Measurements from ENCODE around the gene CTNND1. TPM values are rescaled to one million over a fixed set of nuclear protein-coding genes. Genes with fewer than 3 reads are reported as not detected.

CTNND1 gene
- total and polyA plus RNA-seq, 9 of the 15 experiments (the other 6 are each of a cell fraction or from before 2014, with no cell fraction given), result 11.1 to 74.0 (median 43.3) TPM

DNA sequence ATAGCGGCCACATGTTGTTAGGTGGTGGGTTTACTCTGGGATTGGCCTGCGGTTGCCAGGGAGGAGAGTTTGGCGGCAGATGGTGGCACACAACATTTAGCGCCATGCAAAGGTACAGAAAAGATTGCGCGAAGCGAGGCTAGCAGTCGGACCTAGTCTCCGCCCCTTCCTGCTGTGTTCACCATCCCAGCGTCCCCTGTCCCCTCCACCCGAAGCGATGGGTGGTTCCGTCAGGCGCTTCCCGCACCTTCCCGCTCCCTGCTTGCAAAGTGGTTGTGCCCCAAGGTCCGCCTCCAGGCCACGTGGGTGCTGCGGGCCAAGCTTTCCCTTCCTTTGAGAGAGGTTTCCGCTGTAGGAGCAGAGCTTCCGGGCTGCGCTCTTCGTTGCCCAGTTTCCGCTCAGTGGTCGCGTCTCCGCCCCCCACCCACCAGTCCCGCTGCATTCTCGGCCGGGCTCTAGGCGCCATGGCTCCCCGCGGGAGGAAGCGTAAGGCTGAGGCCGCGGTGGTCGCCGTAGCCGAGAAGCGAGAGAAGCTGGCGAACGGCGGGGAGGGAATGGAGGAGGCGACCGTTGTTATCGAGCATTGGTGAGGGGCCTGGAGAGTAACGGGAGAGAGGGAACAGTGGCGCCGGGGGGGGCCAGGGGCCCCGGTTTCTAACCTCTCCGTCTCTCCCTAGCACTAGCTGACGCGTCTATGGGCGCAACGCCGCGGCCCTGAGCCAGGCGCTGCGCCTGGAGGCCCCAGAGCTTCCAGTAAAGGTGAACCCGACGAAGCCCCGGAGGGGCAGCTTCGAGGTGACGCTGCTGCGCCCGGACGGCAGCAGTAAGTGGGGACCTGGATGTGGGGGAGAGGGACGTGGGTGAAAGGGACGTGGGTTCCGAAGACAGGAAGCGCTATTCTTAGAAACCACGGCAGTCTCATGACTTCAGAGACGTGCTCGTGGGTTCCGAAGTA lies 20.2 kb upstream of the CTNND1 start, which contains the start of gene SELENOH (continued):
- TF ChIP-seq, protein P1, sequence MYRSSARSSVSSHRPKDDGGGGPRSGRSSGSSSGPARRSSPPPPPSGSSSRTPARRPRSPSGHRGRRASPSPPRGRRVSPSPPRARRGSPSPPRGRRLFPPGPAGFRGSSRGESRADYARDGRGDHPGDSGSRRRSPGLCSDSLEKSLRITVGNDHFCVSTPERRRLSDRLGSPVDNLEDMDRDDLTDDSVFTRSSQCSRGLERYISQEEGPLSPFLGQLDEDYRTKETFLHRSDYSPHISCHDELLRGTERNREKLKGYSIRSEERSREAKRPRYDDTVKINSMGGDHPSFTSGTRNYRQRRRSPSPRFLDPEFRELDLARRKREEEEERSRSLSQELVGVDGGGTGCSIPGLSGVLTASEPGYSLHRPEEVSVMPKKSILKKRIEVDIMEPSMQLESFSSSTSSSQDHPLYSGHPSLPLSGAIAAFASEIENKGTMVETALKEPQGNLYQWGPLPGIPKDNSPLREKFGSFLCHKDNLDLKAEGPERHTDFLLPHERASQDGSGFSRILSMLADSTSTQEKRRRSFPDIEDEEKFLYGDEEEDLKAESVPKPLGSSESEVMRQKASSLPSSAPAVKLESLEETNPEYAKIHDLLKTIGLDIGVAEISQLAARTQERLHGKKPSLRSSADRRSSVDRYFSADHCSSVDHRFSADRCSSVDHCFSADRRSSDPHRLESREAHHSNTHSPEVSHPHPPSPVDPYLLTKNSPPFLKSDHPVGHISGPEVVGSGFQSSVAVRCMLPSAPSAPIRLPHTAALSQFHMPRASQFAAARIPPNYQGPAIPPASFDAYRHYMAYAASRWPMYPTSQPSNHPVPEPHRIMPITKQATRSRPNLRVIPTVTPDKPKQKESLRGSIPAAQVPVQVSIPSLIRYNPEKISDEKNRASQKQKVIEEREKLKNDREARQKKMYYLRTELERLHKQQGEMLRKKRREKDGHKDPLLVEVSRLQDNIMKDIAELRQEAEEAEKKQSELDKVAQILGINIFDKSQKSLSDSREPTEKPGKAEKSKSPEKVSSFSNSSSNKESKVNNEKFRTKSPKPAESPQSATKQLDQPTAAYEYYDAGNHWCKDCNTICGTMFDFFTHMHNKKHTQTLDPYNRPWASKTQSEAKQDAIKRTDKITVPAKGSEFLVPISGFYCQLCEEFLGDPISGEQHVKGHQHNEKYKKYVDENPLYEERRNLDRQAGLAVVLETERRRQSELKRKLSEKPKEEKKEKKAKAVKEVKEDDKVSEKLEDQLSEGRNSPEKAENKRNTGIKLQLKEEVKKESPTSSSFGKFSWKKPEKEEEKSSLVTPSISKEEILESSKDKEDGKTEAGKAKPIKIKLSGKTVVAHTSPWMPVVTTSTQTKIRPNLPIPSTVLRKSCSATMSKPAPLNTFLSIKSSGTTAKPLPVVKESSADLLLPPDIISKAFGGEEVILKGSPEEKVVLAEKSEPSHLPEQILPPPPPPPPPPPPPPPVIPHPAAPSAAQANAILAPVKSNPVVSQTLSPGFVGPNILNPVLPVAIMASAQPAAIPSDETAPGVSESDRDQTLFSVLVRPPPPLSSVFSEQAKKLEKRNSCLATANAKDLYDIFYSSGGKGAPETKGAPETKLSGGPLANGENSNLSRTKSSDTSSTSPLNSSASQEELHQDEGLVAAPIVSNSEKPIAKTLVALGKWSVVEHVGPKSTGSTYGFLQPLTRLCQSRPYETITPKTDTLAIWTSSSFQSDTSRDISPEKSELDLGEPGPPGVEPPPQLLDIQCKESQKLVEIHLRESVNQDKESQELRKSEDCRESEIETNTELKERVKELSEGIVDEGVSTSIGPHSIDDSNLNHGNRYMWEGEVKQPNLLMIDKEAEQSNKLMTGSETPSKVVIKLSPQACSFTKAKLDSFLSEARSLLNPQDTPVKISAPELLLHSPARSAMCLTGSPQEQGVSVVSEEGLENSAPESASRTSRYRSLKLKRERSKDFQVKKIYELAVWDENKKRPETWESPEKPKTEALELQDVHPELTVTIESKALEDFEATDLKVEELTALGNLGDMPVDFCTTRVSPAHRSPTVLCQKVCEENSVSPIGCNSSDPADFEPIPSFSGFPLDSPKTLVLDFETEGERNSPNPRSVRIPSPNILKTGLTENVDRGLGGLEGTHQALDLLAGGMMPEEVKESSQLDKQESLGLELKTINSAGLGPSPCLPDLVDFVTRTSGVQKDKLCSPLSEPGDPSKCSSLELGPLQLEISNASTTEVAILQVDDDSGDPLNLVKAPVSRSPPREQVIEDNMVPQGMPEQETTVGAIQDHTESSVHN (IDR thresholded peaks at IDR 0.05; ENCODE audit: borderline replicate concordance in 1 of 2, low read depth in 1 of 2), result no peak
- TF ChIP-seq MAFK (IDR thresholded peaks at IDR 0.05; ENCODE audit: low read length), result peak; percentile 60; the same call in 1 of the 2 replicates
- TF ChIP-seq DPF2 (IDR thresholded peaks at IDR 0.05), result peak; percentile 51; the same call in 1 of the 2 replicates
- 0 out of 2 replicates have a peak, but pooled peaks have one; percentile 72 for TF ChIP-seq ZFPM2 (CRISPR knock-in tag; IDR thresholded peaks at IDR 0.05)
- TF ChIP-seq ZKSCAN3 (CRISPR knock-in tag; IDR thresholded peaks at IDR 0.05), result no peak
- TF ChIP-seq, protein P2, sequence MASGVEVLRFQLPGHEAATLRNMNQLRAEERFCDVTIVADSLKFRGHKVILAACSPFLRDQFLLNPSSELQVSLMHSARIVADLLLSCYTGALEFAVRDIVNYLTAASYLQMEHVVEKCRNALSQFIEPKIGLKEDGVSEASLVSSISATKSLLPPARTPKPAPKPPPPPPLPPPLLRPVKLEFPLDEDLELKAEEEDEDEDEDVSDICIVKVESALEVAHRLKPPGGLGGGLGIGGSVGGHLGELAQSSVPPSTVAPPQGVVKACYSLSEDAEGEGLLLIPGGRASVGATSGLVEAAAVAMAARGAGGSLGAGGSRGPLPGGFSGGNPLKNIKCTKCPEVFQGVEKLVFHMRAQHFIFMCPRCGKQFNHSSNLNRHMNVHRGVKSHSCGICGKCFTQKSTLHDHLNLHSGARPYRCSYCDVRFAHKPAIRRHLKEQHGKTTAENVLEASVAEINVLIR (CRISPR knock-in tag; IDR thresholded peaks at IDR 0.05), result no peak
- peak; percentile 96 for TF ChIP-seq ZC3H11A (IDR thresholded peaks at IDR 0.05; ENCODE audit: low read depth, low read length)
- TF ChIP-seq, protein P3, sequence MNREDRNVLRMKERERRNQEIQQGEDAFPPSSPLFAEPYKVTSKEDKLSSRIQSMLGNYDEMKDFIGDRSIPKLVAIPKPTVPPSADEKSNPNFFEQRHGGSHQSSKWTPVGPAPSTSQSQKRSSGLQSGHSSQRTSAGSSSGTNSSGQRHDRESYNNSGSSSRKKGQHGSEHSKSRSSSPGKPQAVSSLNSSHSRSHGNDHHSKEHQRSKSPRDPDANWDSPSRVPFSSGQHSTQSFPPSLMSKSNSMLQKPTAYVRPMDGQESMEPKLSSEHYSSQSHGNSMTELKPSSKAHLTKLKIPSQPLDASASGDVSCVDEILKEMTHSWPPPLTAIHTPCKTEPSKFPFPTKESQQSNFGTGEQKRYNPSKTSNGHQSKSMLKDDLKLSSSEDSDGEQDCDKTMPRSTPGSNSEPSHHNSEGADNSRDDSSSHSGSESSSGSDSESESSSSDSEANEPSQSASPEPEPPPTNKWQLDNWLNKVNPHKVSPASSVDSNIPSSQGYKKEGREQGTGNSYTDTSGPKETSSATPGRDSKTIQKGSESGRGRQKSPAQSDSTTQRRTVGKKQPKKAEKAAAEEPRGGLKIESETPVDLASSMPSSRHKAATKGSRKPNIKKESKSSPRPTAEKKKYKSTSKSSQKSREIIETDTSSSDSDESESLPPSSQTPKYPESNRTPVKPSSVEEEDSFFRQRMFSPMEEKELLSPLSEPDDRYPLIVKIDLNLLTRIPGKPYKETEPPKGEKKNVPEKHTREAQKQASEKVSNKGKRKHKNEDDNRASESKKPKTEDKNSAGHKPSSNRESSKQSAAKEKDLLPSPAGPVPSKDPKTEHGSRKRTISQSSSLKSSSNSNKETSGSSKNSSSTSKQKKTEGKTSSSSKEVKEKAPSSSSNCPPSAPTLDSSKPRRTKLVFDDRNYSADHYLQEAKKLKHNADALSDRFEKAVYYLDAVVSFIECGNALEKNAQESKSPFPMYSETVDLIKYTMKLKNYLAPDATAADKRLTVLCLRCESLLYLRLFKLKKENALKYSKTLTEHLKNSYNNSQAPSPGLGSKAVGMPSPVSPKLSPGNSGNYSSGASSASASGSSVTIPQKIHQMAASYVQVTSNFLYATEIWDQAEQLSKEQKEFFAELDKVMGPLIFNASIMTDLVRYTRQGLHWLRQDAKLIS (CRISPR knock-in tag; IDR thresholded peaks at IDR 0.05), result peak; percentile 62; the same call in 1 of the 2 replicates
- no peak for TF ChIP-seq MCM2 (IDR thresholded peaks at IDR 0.05; ENCODE audit: low read depth)
- TF ChIP-seq, protein P4, sequence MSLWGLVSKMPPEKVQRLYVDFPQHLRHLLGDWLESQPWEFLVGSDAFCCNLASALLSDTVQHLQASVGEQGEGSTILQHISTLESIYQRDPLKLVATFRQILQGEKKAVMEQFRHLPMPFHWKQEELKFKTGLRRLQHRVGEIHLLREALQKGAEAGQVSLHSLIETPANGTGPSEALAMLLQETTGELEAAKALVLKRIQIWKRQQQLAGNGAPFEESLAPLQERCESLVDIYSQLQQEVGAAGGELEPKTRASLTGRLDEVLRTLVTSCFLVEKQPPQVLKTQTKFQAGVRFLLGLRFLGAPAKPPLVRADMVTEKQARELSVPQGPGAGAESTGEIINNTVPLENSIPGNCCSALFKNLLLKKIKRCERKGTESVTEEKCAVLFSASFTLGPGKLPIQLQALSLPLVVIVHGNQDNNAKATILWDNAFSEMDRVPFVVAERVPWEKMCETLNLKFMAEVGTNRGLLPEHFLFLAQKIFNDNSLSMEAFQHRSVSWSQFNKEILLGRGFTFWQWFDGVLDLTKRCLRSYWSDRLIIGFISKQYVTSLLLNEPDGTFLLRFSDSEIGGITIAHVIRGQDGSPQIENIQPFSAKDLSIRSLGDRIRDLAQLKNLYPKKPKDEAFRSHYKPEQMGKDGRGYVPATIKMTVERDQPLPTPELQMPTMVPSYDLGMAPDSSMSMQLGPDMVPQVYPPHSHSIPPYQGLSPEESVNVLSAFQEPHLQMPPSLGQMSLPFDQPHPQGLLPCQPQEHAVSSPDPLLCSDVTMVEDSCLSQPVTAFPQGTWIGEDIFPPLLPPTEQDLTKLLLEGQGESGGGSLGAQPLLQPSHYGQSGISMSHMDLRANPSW (CRISPR knock-in tag; IDR thresholded peaks at IDR 0.05), result no peak

Data from K562 (cell line).